Fibroblast of lung (primary cell): Measurements from ENCODE around the gene ADAMTS17. TPM values are rescaled to one million over a fixed set of nuclear protein-coding genes. Genes with fewer than 3 reads are reported as not detected.

Source experiments
- DNase-seq, 2 donors: peaks; one replicate each; pipeline versions ENCODE4 v3.0.0 to v3.0.0-alpha.2; 2010; ENCODE audit warnings: low read depth in 2 of 2
- H2AFZ ChIP-seq: 2 replicates; pipeline ENCODE4 v1.5.1; 2012; ENCODE audit warnings: low read length, control low read depth, inconsistent platforms
- H3K27ac ChIP-seq: 2 replicates; pipeline ENCODE4 v1.5.1; 2011; ENCODE audit warnings: low read length, control low read depth; ENCODE audit not compliant: insufficient read depth
- H3K27me3 ChIP-seq: 2 replicates; pipeline ENCODE4 v1.5.1; 2011; ENCODE audit warnings: mild to moderate bottlenecking, low read length; ENCODE audit not compliant: control insufficient read depth, insufficient read depth
- H3K36me3 ChIP-seq: 2 replicates; pipeline ENCODE4 v1.5.1; 2011; ENCODE audit warnings: low read length; ENCODE audit not compliant: control insufficient read depth, insufficient read depth
- H3K4me1 ChIP-seq: 2 replicates; pipeline ENCODE4 v1.5.1; 2011; ENCODE audit warnings: low read length; ENCODE audit not compliant: control insufficient read depth, insufficient read depth; ENCODE audit errors: extremely low read depth
- H3K4me2 ChIP-seq: 2 replicates; pipeline ENCODE4 v1.5.1; 2011; ENCODE audit warnings: low read length, control low read depth; ENCODE audit not compliant: insufficient read depth; ENCODE audit errors: extremely low read depth
- H3K4me3 ChIP-seq, 4 experiments: fragments of 200-600 bp in 1 of 4; sonication (generic) in 1 of 4; replicated peaks in 1 of 4; 2 replicates each; pipeline ENCODE4 v1.5.1; 2011 to 2016; ENCODE audit warnings: low read length in 4 of 4, low read depth in 3 of 4, mild to moderate bottlenecking in 3 of 4, control low read depth in 2 of 4, inconsistent platforms in 1 of 4, mixed read lengths in 1 of 4; ENCODE audit not compliant: insufficient read depth in 1 of 4; ENCODE audit errors: control extremely low read depth in 1 of 4
- H3K79me2 ChIP-seq: 2 replicates; pipeline ENCODE4 v1.5.1; 2012; ENCODE audit warnings: mild to moderate bottlenecking, low read length, inconsistent platforms; ENCODE audit not compliant: control insufficient read depth, insufficient read depth
- H3K9ac ChIP-seq: 2 replicates; pipeline ENCODE4 v1.5.1; 2011; ENCODE audit warnings: mild to moderate bottlenecking, low read length, control low read depth; ENCODE audit not compliant: insufficient read depth
- H3K9me3 ChIP-seq: 2 replicates; pipeline ENCODE4 v1.5.1; 2012; ENCODE audit warnings: low read depth, low read length; ENCODE audit not compliant: control insufficient read depth, insufficient read depth
- H4K20me1 ChIP-seq: 2 replicates; pipeline ENCODE4 v1.5.1; 2011; ENCODE audit warnings: low read length; ENCODE audit not compliant: control insufficient read depth, insufficient read depth; ENCODE audit errors: extremely low read depth
- CTCF ChIP-seq, 2 donors: IDR thresholded peaks in 1 of 2; conservative IDR thresholded peaks in 1 of 2; 1 replicate in 1 of 2; 2 replicates in 1 of 2; pipeline ENCODE4 v1.5.1; 2011 to 2012; ENCODE audit warnings: low read length in 2 of 2, control low read depth in 1 of 2, inconsistent platforms in 1 of 2, low read depth in 1 of 2, mild to moderate bottlenecking in 1 of 2
- EZH2 ChIP-seq: IDR thresholded peaks from 2 replicates; pipeline ENCODE4 v1.5.1; 2012; ENCODE audit warnings: low read length, control low read depth, mild to moderate bottlenecking; ENCODE audit errors: missing control alignments
- polyA plus RNA-seq, 2 donors: library from polyadenylated mRNA; depleted of rRNA in 1 of 2; stranded (reverse) in 1 of 2; unstranded in 1 of 2; fragments of >200 nt; gene quantifications; 2 replicates each; pipeline ENCODE4 v1.2.1, GENCODE V29; 2011 to 2012; ENCODE audit warnings: missing spikeins in 1 of 2
- total RNA-seq: library from RNA; depleted of rRNA; stranded (reverse); fragments of >200 nt; gene quantifications from 2 replicates; pipeline ENCODE4 v1.2.1, GENCODE V29; 2014

Gene ADAMTS17
- total and polyA plus RNA-seq, 2 donors (not counting 1 experiment from before 2014, with no cell fraction given) = 0.09 to 0.17 TPM

DNA sequence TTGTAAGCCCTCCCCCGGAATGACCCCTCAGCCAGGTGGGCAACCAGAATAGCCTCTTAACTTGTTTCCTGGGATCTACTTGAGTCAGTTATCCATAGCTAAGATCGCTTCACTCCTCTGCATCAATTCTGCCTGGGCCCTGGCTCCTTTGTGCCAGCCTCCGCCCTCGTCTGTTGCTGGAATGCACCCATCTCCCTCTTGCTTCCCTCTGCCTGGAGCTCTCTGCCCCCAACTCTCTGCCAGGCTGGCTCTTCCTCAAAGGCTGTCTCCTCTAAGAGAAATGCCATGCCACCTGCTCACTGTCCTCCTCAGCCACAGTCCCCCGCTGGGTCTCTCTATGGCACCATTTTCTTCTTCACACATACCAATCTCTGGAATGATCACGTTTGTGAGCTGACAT is 240.8 kb downstream of the ADAMTS17 start:
- H3K4me1 ChIP-seq = no peaks in the 10 kb centered on the region
- H3K27ac ChIP-seq = no peak overlapping the region
- no peaks in the 10 kb centered on the region for H3K36me3 ChIP-seq
- no peak overlapping the region for H3K9ac ChIP-seq
- H3K4me2 ChIP-seq = no peak overlapping the region
- no peaks in the 10 kb centered on the region for H3K27me3 ChIP-seq
- no peak overlapping the region for H3K4me3 ChIP-seq
- DNase-seq = no peak
- no peak overlapping the region for H2AFZ ChIP-seq
- no peaks in the 10 kb centered on the region for H3K79me2 ChIP-seq
- TF ChIP-seq EZH2 = no peak
- TF ChIP-seq CTCF (conservative IDR thresholded peaks at IDR 0.05 in 1 of 2, IDR thresholded peaks at IDR 0.05 in 1 of 2; ENCODE audit: low read depth in 1 of 2, low read length in 2 of 2) = no peak
- H3K9me3 ChIP-seq = no peaks in the 10 kb centered on the region
- no peaks in the 10 kb centered on the region for H4K20me1 ChIP-seq

DNA sequence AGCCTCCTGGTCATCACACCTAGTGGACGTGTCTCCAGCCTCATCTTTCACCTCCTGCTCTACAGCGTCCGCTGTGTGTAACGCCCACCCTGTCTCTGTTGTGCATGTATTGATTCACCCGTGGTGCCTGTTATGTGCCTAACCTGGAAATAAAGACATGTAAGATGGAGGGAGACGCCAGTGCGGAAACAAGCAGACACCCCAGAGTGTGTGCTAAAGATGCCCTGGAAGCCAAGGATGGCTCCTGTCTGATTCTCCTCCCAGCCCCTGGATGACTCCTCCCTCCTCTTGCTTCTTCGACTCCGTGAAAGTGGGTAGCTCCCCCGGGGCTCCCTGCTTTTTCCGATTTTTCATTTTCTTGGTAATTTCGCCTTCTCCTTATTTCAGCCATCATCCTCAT is 241.8 kb downstream of the ADAMTS17 start:
- no peak for TF ChIP-seq EZH2
- no peak for TF ChIP-seq CTCF (conservative IDR thresholded peaks at IDR 0.05 in 1 of 2, IDR thresholded peaks at IDR 0.05 in 1 of 2; ENCODE audit: low read depth in 1 of 2, low read length in 2 of 2)
- no peak overlapping the region for H3K4me2 ChIP-seq
- H3K9ac ChIP-seq = no peak overlapping the region

GRCh38 chr15:100098705-100099104 is 243.1 kb downstream of the ADAMTS17 start:
- Histone ChIP-seq H4K20me1 (no peaks in the 10 kb centered on the region), H3K4me3 (no peak overlapping the region), H3K9me3 (no peaks in the 10 kb centered on the region), H3K27ac (no peak overlapping the region), H3K79me2 (no peaks in the 10 kb centered on the region), H3K36me3 (no peaks in the 10 kb centered on the region), H3K4me2 (no peak overlapping the region), H3K27me3 (no peaks in the 10 kb centered on the region), H2AFZ (no peak overlapping the region), H3K4me1 (no peaks in the 10 kb centered on the region), H3K9ac (no peak overlapping the region)
- DNase-seq = no peak
- TF ChIP-seq CTCF (conservative IDR thresholded peaks at IDR 0.05 in 1 of 2, IDR thresholded peaks at IDR 0.05 in 1 of 2; ENCODE audit: low read depth in 1 of 2, low read length in 2 of 2) (no peak), EZH2 (no peak)

More for the DNA sequence above, 241.8 kb downstream of the ADAMTS17 start:
- Histone ChIP-seq H3K36me3 (no peaks in the 10 kb centered on the region), H3K9me3 (no peaks in the 10 kb centered on the region), H3K27me3 (no peaks in the 10 kb centered on the region), H3K4me1 (no peaks in the 10 kb centered on the region), H4K20me1 (no peaks in the 10 kb centered on the region), H3K4me3 (no peak overlapping the region), H3K27ac (no peak overlapping the region), H2AFZ (no peak overlapping the region), H3K79me2 (no peaks in the 10 kb centered on the region)
- no peak for DNase-seq
